HG03108 (cell line): ENCODE data around the gene CHD5.
A peak's percentile ranks its signal among the peaks of the same experiment; 100 is the strongest.

Experiments
- ATAC-seq: cut with Tn5 transposase; IDR thresholded peaks from one replicate; pipeline ENCODE4 v1.9.1; 2021; ENCODE audit warnings: moderate library complexity; ENCODE audit not compliant: unreplicated experiment

The CHD5 gene

DNA sequence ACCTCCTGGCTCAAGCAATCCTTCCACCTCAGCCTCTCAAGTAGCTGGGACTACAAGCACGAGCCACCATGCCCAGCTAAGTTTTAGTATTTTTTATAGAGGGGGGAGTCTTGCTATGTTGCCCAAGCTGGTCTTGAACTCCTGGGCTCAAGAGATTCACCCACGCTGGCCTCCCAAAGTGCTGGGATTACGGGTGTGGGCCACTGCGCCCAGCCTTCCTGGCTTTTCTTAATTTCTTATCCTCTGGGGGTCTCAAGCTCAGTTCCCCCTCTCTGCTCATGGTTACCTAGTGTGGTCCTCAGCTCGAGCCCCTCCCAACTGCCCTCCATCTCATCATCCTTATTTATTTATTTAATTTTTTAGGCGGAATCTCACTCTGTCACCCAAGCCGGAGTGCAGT is 22.1 kb upstream of the CHD5 start:
- no peak for ATAC-seq

DNA sequence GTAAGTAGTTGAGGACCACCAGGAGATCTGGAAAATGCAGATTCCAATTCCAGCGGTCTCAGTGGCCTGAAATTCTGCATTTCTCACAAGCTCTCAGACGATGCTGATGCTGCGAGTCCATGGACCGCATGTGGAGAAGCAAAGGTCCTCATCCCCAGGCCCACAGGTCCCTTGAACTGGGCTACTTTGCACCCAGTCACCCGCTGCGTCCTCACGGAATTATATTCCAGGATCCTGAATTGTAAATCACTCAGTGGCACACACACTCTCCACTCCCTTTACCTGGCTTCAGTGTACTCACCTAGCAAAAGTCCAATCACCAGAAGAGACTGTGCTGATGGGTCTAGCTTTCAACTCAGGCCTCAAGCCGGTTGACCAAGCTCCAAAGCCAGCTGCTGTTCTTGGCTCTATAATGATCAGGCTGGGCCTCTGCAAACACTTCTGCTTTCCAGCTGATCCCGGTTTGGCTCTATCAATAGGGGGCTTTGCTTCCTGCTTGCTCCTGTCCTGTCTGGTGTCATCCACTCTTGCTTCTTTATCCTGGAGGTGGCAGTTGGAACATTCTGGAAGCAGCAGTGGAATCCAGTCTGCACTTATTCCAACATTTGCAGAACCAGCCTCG is 20.2 kb upstream of the CHD5 start:
- ATAC-seq, result no peak

DNA sequence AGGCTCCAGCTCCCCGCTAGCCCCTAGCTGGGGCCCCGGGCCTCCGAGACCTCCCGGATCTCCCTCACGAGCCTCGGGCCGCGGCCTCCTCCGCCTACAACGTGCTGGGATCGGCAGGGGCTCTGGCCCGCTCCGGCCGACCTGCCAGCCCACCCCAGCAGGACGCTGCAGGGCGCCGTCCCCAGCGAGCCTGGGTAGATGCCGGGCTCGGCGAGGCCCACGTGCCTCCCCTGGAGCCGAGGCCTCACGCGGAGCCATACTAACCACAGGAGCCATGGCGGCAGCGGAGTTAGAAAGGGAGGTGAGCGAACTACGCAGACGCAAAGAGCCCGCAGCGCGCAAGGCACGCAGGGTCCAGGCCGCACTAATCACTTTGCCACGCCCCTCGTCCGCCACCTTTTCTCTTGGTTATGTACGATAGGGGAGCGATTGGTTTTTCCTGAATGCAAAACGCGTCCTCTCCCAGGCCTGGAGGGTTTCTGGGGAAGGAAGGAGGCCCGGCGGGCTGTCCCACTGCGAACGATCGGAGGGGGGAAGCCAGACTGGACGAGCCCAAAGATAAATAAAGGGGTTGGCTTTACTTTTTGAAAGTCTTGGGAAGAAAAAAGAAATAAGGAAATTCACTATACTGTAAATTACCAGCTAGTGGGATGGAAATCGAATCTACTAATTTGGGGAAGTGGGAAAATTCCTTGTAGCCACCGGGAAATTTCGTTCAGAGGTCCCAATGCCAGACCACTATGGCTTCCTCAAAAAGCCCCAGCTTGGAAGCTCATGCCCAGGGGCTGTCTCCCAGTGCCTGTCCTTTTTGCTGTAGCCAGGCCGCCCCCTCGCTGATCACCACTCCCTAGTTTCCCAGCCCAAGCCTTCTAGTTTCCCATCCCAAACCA is 19.4 kb upstream of the CHD5 start, which contains the start of gene RPL22:
TSS of gene RPL22 (minus strand) at position 298 of the 890 bp plus-strand sequence. CDS start at position 276, 22 bp downstream.
- peak; percentile 94 for ATAC-seq

DNA sequence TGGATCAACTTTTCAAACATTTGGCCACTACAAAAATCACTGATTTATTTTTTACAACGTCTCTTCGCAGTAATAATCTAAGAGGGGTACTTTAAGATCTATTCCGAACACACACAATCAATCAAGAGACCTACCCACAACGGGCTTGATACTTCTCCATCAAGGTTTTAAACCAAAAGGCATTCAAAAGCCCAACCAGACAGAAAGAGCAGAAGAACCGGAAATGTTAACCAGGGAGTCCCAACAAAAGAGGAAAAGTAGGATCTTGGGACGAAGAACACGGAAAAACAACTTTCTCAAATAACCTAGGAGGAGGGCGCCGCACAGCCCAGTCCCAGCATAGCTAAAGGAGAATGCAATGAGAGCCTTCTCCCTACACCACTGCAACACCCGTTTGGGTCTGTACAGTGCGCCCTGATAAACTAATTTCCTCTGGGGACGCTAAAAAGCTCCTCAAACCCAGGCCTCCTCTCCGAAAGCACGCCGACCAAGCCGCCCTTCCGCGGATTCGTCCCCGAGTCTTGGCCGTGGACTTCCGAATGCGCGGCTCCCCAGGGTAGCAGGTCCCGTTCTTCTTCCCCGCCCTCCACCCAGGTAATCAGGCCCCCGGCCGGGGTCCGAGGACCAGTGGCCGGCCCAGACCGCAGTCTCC is 18.7 kb upstream of the CHD5 start:
- ATAC-seq, result peak; percentile 15

DNA sequence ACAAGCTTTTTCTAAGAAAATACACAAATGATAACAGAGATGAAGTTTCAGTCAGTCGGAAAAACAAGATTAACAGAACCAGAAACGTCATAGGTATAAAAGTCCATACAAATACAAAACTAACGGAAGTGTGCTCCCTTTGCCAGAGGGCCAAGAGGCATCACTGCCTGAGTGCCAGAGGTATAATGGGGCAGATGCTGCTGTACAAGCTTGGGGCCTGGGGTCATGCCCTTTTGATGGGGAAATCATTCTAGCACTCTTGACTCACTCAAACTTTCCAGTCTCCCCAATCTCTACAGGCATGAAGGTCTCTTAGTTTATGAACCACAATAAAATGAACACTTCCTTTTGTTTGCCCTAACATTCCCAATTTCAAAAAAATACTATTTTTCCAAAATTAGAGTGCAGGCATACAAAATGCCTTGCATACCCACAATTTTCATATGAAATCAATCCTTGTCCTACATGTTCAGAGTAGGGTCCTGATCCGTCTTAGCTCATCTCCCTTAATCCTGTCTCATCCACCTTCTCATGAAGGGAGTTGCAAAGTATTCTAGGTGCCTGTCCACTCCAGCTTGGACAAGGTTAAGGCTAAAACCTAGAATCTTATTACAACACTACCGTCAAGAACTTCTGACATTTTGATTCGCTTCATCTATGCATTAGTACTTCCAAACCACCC is 17.8 kb upstream of the CHD5 start:
- no peak for ATAC-seq

DNA sequence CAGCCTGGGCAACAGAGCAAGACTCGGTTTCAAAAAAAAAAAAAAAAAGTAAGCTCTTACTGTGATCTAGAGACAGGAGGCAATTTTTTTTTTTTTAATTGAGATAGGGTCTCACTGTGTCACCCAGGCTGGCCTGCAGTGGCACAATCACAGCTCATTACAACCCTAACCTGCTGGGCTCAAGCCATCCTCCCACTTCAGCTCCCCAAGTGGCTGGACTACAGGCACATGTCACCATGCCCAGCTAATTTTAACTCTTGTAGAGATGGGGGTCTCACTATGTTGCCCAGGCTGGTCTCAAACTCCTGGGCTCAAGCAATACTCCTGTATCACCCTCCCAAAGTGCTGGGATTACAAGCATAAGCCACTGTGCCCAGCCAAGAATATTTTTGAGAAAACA is 11.8 kb upstream of the CHD5 start:
- ATAC-seq, result no peak

DNA sequence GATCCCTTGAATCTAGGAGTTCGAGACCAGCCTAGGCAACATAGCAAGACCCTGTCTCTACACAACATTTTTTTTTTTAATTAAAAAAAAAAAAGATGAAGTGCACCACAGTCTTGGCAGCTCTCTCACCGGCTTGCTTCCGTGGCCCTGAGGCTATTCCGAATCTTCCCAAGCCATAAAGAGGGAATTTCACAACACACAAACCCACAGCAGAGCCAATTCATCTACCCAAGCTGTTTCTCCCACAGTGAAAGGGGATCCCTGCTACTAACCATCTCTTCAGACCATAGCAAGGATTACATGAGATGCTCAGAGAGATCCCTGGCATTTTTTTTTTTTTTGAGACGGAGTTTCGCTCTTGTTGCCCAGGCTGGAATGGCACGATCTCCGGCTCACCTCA is 8.3 kb upstream of the CHD5 start:
- no peak for ATAC-seq

DNA sequence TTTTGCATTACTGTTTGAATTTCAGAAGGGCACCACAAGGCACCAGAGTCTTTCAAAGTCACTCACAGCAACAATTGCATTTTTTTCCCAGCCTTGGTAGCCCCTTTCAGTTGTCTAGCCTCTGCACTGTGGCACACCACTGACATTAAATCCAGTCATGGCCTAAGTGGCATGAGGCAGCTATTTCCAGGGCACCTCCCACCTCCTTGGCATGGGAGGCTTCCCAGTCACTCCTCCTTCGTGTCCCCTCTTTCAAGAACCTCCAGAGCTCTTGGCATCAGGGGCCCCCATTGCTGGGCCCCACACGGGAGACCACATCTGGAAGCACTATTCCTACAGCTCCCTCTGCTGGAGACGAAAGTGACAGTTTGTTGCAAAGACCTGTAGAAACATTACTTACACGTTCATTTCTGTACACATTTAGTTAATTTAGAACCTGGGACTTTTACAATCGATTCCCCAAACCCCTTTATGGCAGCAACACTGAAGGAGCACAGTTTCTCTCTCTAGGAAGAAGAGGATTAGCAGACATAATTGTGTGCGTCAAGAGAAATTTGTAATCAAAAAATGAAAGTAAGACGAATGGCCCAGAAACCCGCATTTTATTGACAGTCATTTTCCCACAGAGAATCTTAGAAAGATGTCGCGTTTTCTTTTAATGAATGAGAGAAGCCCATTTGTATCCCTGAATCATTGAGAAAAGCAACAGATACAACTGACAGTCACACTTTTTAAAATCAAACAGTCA is 5.7 kb upstream of the CHD5 start:
- no peak for ATAC-seq

DNA sequence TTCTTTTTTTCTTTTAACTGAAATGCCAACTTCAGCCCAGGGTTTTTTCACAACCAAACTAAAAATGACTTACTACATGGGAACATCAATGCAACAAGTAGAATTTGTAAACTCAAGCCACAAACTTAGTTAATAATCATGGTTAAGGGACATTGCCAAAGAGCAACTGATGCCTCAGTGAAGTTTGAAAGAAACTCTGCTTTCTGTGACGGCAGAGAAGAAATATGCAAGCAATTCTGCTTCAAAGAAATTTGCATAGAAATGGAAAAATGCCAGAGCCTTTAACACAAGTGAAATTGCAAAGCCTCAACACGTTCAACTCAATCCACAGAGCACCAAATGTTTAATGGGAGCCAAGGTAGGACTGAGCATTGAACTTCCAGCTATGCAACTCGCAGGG is 5.0 kb upstream of the CHD5 start:
- no peak for ATAC-seq

DNA sequence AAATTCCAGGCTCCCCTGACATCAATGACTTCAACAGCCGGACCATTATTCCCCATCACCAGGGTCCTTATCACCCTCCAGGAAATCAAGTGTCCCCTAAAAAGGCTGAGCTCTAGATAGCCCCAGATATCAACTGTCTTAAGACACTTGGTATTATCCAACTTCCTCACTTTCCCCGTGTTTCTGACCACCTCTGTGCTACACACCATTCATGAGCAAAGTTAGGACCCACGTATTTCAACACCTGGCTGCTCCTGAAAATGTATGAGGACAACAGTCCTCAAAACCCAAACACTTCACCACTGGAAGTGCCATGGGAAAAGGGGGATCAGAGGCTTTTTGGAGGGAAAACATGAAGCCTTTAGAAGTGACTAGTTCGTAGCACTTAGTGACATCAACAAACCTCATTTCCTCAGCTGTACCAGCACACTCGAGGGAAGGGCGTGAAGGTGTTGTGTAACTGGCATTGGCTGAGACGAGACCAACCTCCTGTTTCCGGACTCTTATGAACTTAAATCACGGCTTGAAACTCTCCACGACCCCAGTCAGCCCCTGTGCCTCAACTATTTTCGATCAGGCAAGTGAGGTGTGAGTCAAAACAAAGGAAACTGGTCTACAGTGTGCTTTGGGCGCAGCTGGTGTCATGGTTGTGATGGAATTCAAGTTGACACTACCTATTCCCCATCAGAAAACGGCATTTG is 4.1 kb upstream of the CHD5 start:
- no peak for ATAC-seq

DNA sequence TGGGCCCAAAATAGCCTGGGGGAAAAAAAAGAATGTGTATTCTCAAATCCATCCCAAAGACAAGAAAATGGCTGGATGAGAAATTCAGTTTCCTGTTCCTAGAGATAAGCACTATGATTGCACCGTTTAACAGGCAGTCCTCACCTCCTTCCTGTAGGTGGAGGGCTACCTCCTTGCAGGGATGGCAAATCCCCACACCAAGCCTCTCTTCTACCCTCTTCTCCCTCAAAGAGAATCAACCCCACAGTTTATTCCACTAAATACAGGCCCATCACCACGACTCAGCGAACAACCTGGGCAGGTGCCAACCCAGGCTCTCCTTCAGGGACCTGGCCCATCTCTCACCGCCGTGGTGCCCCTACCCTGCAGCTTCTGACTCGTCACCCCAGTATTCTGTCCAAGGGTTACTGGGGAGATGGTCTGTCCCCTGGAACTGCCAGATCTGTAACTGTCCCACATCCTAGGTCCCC is 3.4 kb upstream of the CHD5 start:
- no peak for ATAC-seq

DNA sequence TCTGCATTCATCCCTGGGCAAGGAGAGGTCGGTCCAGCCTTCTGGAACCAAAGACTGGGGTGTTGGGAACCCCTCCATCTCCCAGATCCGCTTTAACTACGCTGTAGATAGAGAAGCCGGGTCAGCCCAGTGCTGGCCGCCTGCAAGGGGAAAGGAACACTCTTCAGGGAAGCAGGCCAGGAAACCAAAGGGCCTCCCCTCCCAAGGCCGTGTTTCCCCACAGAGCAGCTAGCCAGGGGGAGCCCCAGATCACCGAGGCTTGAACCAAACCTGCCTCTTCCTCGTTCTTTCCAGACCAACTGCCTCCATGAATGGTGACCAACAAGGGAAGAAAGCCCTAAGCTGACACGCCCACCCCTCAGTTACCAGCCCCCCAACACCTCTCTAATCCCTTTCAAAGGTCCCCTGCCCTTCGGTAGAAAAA is 1.2 kb upstream of the CHD5 start:
- ATAC-seq, result no peak

DNA sequence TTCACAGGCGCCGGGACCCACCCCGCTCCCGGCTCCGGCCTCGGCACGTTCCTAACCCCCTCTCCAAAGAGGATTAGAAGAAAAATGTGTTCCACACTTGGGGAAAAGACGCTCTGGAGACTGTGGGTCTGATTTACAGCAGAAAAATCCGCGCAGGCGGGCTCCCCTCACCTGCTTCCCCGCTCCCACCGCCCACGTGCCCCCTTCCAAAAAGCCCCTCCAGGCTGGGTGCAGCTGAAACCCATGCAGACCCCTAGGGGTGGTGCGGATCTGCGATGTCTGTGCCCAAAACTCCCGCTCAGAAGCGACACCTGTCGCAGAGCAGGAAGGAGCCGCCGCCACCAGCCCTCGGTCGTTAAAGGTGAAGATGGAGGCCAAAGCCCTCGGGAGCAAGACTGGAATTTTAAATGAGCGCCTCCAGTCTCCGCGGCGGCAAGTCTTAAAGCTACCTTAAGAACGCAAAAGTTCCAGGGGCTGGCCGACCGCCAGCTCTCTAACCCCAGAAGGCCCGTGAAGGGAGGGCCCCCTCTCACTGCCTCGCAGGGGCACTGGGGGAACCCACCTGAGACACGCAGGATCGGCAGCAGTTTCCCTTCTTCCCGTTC is 688 bp upstream of the CHD5 start:
- ATAC-seq, result no peak

DNA sequence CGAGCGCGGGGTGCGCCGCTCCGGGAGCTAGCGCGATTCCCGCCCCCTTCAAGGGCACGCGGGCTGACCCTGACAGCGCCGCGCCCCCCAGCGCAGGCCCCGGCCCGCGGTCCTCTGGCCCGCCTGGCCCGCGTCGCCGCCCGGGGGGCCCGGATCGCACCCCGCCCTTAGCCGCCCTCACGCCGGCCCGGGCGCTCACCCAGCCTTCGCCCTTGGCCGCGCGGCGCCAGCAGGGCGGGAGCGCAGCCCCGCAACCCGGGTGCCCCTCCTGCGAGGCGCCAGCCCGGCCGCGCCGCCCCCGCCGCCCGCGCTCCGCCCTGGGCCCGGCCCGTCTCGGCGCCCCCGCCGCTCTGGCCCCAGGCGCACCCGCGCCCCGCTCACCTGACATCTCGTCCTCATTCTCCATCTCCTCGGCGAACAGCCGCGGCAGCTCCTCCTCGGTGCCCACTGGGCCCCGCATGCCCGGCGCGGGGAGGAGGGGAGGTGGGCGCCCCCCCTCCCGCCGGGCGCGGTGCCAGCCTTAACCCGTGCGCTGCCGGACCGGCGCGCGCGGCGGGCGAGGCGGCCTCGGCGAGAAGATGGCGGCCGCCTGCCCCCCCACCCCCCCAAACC is 451 bp downstream of the CHD5 start:
- no peak for ATAC-seq

DNA sequence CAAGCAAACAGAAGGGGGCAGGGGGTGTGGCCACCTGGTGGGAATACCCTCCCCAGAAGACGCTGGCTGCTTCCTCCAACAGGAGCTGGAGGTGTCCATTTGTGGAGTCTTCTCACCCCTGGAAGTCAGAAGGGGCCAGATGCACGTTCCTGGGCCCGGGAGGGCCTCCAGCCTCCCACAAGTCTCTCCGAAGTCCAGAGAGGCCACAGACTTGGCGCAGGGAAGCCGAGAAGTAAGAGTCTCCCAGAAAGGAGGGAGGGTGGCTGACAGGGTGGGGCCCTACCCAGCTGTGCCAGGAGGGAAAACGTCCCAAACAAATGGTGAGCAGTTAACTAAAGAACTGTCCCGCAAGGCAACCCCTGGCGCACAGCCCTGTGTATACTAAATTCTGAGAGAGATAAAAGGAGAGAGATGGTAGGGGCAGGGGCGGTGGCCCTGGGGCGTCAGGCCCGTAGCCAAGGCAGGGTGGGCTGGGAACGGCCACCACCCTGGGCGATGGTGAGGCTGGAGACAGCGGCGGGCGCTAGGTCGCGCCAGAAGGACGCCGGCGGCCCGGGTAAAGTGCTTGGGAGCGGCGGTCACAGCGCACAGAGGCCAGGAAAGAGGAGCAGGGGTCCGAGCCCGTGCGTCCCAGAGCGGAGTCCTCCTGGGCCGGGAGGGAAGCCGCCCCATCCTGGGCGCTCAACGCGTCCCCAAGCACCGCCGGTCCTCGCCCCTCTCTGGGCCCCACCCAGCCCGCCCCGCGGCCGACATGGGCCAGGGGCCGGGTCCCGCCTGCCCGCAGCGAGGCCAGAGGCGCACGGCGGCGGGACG is 1.2 kb downstream of the CHD5 start:
- ATAC-seq, result no peak

DNA sequence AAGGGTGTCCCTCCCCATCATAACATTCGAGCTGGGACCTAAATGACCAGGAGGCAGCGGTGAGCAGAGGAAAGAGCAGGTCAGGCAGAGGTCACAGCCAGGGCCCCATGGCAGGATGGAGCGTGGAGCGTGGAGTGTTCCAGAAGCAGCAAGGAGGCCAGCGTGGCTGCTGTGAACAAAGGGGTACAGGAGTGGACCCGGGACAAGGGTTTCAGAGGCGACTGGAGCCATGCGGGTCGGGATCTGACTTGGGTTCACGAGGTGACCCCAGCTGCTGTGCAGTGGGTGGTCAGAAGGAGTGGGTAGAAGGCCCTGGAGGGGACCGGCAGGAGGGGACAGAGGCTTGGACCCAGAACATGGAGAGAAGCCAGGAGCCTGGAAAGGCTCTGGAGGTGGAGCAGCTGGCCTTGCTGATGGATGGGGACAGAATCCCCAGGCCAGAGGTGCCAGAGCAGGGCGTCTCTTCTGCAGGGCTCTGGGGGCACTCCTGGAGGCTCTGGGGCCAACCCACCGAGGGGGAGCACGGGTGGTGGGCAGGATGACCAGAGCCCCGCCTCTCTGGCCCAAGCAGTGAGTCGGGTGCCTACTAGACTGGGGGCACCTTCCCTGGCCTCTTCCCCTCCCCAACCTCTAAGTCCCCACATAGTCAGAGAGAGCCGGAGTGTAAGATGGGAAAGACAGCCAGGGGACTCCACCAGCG is 2.3 kb downstream of the CHD5 start:
- ATAC-seq, result no peak

DNA sequence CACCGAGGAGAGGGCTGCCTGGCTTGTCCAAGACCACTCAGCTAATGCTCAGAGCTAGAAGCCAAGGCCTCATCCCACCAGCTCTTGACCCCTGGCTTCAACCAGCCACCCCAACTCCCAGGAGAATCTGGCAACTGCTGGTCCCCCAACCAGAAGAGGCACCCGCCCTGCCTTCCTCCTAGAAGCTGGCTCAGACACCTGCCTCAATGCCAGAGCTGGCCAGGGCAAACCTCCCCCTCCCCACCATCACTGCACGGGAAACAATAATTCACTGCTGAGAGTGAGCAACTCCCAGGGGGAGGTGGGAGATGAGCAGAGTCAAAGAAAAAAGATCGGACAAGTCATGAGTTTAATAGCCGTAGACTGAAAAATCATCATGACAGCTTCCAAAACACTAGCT is 3.3 kb downstream of the CHD5 start:
- ATAC-seq, result no peak

DNA sequence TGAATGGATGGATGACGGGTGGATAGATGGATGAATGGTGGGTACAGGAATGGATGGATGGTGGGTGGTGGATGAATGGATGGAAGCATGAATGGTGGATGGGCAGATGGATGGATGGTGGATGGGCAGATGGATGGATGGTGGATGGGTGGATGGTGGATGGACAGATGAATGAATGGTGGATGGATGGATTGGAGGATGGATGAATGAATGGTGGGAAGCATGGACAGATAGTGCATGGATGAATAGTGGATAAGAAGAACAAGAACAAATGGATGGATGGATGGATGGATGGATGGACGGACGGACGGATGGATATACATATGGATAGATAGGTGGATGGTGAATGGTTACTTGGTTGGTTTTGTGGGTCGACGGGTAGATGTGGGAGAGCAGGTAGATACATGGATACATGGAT is 4.7 kb downstream of the CHD5 start:
- ATAC-seq, result no peak
